ENCODE data around the gene ABCA4.

DNA sequence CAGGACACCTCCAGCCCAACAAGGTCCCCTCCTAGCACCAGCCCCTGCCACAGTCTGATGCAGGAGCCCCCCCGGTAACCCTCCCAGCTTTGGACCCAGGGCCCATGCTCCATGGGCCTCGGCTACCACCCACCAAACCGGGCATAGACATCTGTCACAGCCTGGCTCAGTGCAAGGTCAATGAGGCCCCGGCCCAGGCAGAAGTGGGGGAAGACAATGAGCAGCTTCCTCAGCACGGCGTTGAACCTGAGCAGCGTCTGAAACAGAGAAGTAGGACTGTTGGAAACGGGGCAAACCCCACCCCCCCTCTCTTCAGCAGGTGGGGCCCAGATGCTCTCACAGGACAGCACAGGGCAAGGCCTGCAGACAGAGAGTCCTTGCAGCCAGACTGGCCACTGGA, 109.8 kb downstream of the ABCA4 start:
- no peak for TF ChIP-seq POLR2A (IDR thresholded peaks at IDR 0.05; ENCODE audit: low read depth, low read length)
- no peak for TF ChIP-seq POLR2AphosphoS5 (IDR thresholded peaks at IDR 0.05; ENCODE audit: low read depth, low read length)
- TF ChIP-seq TAF1 (IDR thresholded peaks at IDR 0.05; ENCODE audit: borderline replicate concordance, low read depth, low read length), result no peak
